ENCODE results near the gene OR56B1.
"Not testable (repeated sequence)": the region's sequence is repeated elsewhere in the genome, so short reads cannot be mapped to it uniquely, and the experiment has no call there.

The OR56B1 gene

GRCh38 chr11:5736396-5736795, at the start of gene OR56B1:
Gene OR56B1 (plus strand): TSS chr11:5736448. CDS start chr11:5736517, 69 bp downstream.
- no peak for DNase-seq

GRCh38 chr11:5688482-5688881, 47.8 kb upstream of the OR56B1 start:
- DNase-seq, result no peak

GRCh38 chr11:5689551-5689983, 46.7 kb upstream of the OR56B1 start, which contains the start of gene TRIM22:
Gene TRIM22 (plus strand): TSS chr11:5689790. CDS start chr11:5696233, 6,443 bp downstream.
- no peak for DNase-seq

GRCh38 chr11:5690216-5690615, 46.0 kb upstream of the OR56B1 start:
- no peak for DNase-seq

- DNase-seq, result no peak
Observed at GRCh38 chr11:5690736-5691135, 45.5 kb upstream of the OR56B1 start.

GRCh38 chr11:5691238-5691963, 44.8 kb upstream of the OR56B1 start:
- DNase-seq, result not testable (repeated sequence)

GRCh38 chr11:5691964-5692361, 44.3 kb upstream of the OR56B1 start:
- no peak for DNase-seq

GRCh38 chr11:5694642-5695041, 41.6 kb upstream of the OR56B1 start:
- DNase-seq, result no peak

- no peak for DNase-seq
Observed at GRCh38 chr11:5695580-5695979, 40.7 kb upstream of the OR56B1 start.

GRCh38 chr11:5696210-5696609, 40.0 kb upstream of the OR56B1 start:
- no peak for DNase-seq

- DNase-seq, result no peak
Observed at GRCh38 chr11:5698281-5698680, 38.0 kb upstream of the OR56B1 start.

GRCh38 chr11:5700421-5701054, 35.7 kb upstream of the OR56B1 start:
- DNase-seq, result no peak

GRCh38 chr11:5701055-5701577, 35.1 kb upstream of the OR56B1 start:
- DNase-seq, result no peak

GRCh38 chr11:5703741-5704536, 32.3 kb upstream of the OR56B1 start:
- DNase-seq, result no peak

- no peak for DNase-seq
Observed at GRCh38 chr11:5705688-5706087, 30.6 kb upstream of the OR56B1 start.

- no peak for DNase-seq
Observed at GRCh38 chr11:5712507-5712906, 23.7 kb upstream of the OR56B1 start.

GRCh38 chr11:5713695-5714094, 22.6 kb upstream of the OR56B1 start:
- DNase-seq, result no peak

GRCh38 chr11:5716518-5716917, 19.7 kb upstream of the OR56B1 start:
- DNase-seq, result not testable (repeated sequence)

GRCh38 chr11:5719703-5720495, 16.3 kb upstream of the OR56B1 start:
- DNase-seq, result no peak

- no peak for DNase-seq
Observed at GRCh38 chr11:5722622-5723021, 13.6 kb upstream of the OR56B1 start.

GRCh38 chr11:5726351-5726750, 9.9 kb upstream of the OR56B1 start:
- no peak for DNase-seq

GRCh38 chr11:5727691-5728090, 8.6 kb upstream of the OR56B1 start:
- DNase-seq, result no peak

- DNase-seq, result no peak
Observed at GRCh38 chr11:5737091-5737490, 843 bp downstream of the OR56B1 start.
